GM12878 (cell line): ENCODE measurements around the gene ALDH1L1. TPM values are rescaled to one million over a fixed set of nuclear protein-coding genes. Genes with fewer than 3 reads are reported as not detected.

ENCODE experiments used
- ATAC-seq: fragments of 200-7000 bp; cut with Tn5 transposase; 3 replicates; pipeline ENCODE4 v1.9.1; 2020; ENCODE audit warnings: mild to moderate bottlenecking, moderate library complexity
- BruUV-seq: library from RNA; stranded (reverse); fragments of 400-500 nt; replicated peaks from 2 replicates; lab custom pipeline; 2021; lab: Mats Ljungman, UMichigan
- CTCF ChIA-PET: fragments of 300-600 bp; sonication (Branson Sonifier 250); formaldehyde crosslinking; extraction: SDS; loops from one replicate; lab custom pipeline; 2021; ENCODE audit warnings: inconsistent platforms; lab: Yijun Ruan, JAX
- POLR2A ChIA-PET: fragments of 350-600 bp; formaldehyde crosslinking; extraction: SDS; loops from one replicate; lab custom pipeline; 2021; ENCODE audit warnings: inconsistent platforms; lab: Charles Lee
- RAD21 ChIA-PET: fragments of 300-600 bp; sonication (Branson Sonifier 250); formaldehyde crosslinking; loops from one replicate; lab custom pipeline; 2023; ENCODE audit warnings: antibody characterized with exemption; ENCODE audit not compliant: unreplicated experiment; lab: Charles Lee
- SMC1A ChIA-PET: fragments of 300-600 bp; sonication (Branson Sonifier 250); formaldehyde crosslinking; loops from one replicate; lab custom pipeline; 2023; ENCODE audit not compliant: unreplicated experiment, uncharacterized antibody; lab: Charles Lee
- DNase-seq: peaks from one replicate; pipeline ENCODE4 v3.0.0-alpha.2; 2011; ENCODE audit warnings: low read depth, low spot score
- FAIRE-seq: peaks from 3 replicates; lab custom pipeline; 2011; peaks lifted over from hg19 to GRCh38; lab: Jason Lieb, UNC
- H2AFZ ChIP-seq: 2 replicates; pipeline ENCODE4 v1.6.0; 2011; ENCODE audit warnings: low read depth, low read length, control low read depth; ENCODE audit not compliant: control insufficient read depth
- H3K27ac ChIP-seq: 2 replicates; pipeline ENCODE4 v1.5.1; 2011; ENCODE audit warnings: control low read depth; ENCODE audit not compliant: control insufficient read depth, insufficient read depth
- H3K27me3 ChIP-seq, 2 experiments: replicated peaks in 1 of 2; 2 replicates each; pipeline versions ENCODE4 v1.6.0 to v1.6.1; 2011; ENCODE audit warnings: low read length in 1 of 2; ENCODE audit not compliant: control insufficient read depth in 2 of 2, insufficient read depth in 2 of 2
- H3K36me3 ChIP-seq, 2 experiments: 2 replicates each; pipeline ENCODE4 v1.5.1; 2011; ENCODE audit warnings: low read length in 1 of 2; ENCODE audit not compliant: control insufficient read depth in 2 of 2, insufficient read depth in 2 of 2
- H3K4me1 ChIP-seq: 2 replicates; pipeline ENCODE4 v1.6.1; 2011; ENCODE audit warnings: mild to moderate bottlenecking, low read length, moderate library complexity, mixed read lengths; ENCODE audit not compliant: control insufficient read depth, insufficient read depth
- H3K4me2 ChIP-seq: 2 replicates; pipeline ENCODE4 v1.6.0; 2011; ENCODE audit warnings: control low read depth; ENCODE audit not compliant: control insufficient read depth, insufficient read depth
- H3K4me3 ChIP-seq: fragments of 200-600 bp; sonication (generic); 2 replicates; pipeline ENCODE4 v1.5.1; 2016
- H3K79me2 ChIP-seq: 2 replicates; pipeline ENCODE4 v1.6.0; 2011; ENCODE audit warnings: low read length; ENCODE audit not compliant: control insufficient read depth, insufficient read depth
- H3K9ac ChIP-seq: 2 replicates; pipeline ENCODE4 v1.8.0; 2011; ENCODE audit warnings: low read length, control low read depth, mixed read lengths; ENCODE audit not compliant: control insufficient read depth, insufficient read depth
- H3K9me3 ChIP-seq: replicated peaks from 3 replicates; pipeline ENCODE4 v1.5.1; 2011; ENCODE audit warnings: mild to moderate bottlenecking, low read length; ENCODE audit not compliant: control insufficient read depth, insufficient read depth
- H4K20me1 ChIP-seq: 2 replicates; pipeline ENCODE4 v1.6.0; 2011; ENCODE audit not compliant: control insufficient read depth, insufficient read depth
- BRCA1 ChIP-seq: IDR thresholded peaks from 2 replicates; pipeline ENCODE4 v1.6.1; 2011; ENCODE audit warnings: low read depth, low read length, improper control_type of control experiment
- CBX3 ChIP-seq: fragments of 200-600 bp; sonication (generic); IDR thresholded peaks from 2 replicates; pipeline ENCODE4 v1.6.1; 2016; ENCODE audit warnings: low read depth, borderline replicate concordance
- CHD1 ChIP-seq: IDR thresholded peaks from 2 replicates; pipeline ENCODE4 v1.6.1; 2012; ENCODE audit warnings: low read depth, low read length, improper control_type of control experiment
- FOS ChIP-seq: IDR thresholded peaks from 3 replicates; pipeline ENCODE4 v1.6.1; 2011; ENCODE audit warnings: borderline replicate concordance; ENCODE audit not compliant: insufficient read length; ENCODE audit errors: extremely low read depth
- FOXM1 ChIP-seq: IDR thresholded peaks from 2 replicates; pipeline ENCODE4 v1.6.1; 2012; ENCODE audit warnings: low read depth, mild to moderate bottlenecking, inconsistent platforms, low read length, moderate library complexity
- IRF4 ChIP-seq: IDR thresholded peaks from 2 replicates; pipeline ENCODE4 v1.6.1; 2011; ENCODE audit warnings: low read depth, low read length
- LARP7 ChIP-seq: fragments of 450-650 bp; IDR thresholded peaks from 2 replicates; pipeline ENCODE4 v1.6.1; 2017; ENCODE audit warnings: mild to moderate bottlenecking
- MEF2A ChIP-seq: IDR thresholded peaks from 2 replicates; pipeline ENCODE4 v1.6.1; 2011; ENCODE audit warnings: low read depth, mild to moderate bottlenecking, low read length, moderate library complexity; ENCODE audit not compliant: insufficient read depth
- PAX8 ChIP-seq: fragments of 450-650 bp; IDR thresholded peaks from 2 replicates; pipeline ENCODE4 v1.6.1; 2017; ENCODE audit warnings: mild to moderate bottlenecking, moderate library complexity
- PRDM15 ChIP-seq: fragments of 450-650 bp; formaldehyde crosslinking; IDR thresholded peaks from 2 replicates; pipeline ENCODE4 v1.4.0; 2020; ENCODE audit warnings: mild to moderate bottlenecking, moderate library complexity
- WGBS: methylation state at CpG from one replicate; pipeline ENCODE4 v1.1.6; 2016; ENCODE audit warnings: low lambda C conversion rate; ENCODE audit not compliant: insufficient replicate concordance, insufficient coverage; ENCODE audit errors: missing lambda C conversion rate; 5-methylcytosine and 5-hydroxymethylcytosine counted together
- in situ Hi-C: fragments of 300-500 bp; cut with MboI; formaldehyde crosslinking; loops from 9 replicates; pipeline ENCODE4 v1.14.3; 2018; ENCODE audit warnings: mixed read lengths
- intact Hi-C: fragments of 100-400 bp; cut with micrococcal nuclease; formaldehyde crosslinking; loops from one replicate; pipeline ENCODE4 v1.14.2; 2022; ENCODE audit not compliant: unreplicated experiment
- polyA plus RNA-seq, 11 experiments: library from polyadenylated mRNA; depleted of rRNA in 4 of 11; unstranded in 6 of 11; stranded (reverse) in 5 of 11; fragments of >200 nt; fragmentation: Nextera tagmentation in 4 of 11; fragmentation: Illumina TruSeq in 1 of 11; extraction: Ambion mirVana in 4 of 11; extraction: Trizol in 1 of 11; gene quantifications; 1 replicate in 1 of 11; 2 replicates in 10 of 11; pipeline versions ENCODE4 v1.2.1 to v1.2.3, GENCODE V29; 2011 to 2016; ENCODE audit warnings: inconsistent platforms in 2 of 11, missing spikeins in 2 of 11, low read depth in 1 of 11
- total RNA-seq, 4 experiments: library from RNA; depleted of rRNA in 3 of 4; stranded (reverse); fragments of >200 nt in 3 of 4; fragmentation: Illumina TruSeq in 1 of 4; extraction: Trizol in 1 of 4; gene quantifications; 2 replicates each; pipeline versions ENCODE4 v1.2.1 to v1.2.3, GENCODE V29; 2013 to 2021

Gene ALDH1L1
- total and polyA plus RNA-seq, 10 of the 15 experiments (the other 5 are each of a cell fraction or from before 2014, with no cell fraction given), result 0.04 to 18.2 (median 0.45) TPM

- WGBS, result 61% methylated on average over 8 of the region's 8 CpGs
- no peak for FAIRE-seq
- Histone ChIP-seq H3K9me3 (no peaks in the 10 kb centered on the region), H3K4me2 (no peak overlapping the region), H3K27ac (no peak overlapping the region), H2AFZ (no peak overlapping the region), H3K79me2 (no peaks in the 10 kb centered on the region), H3K9ac (no peak overlapping the region), H3K36me3 (no peaks in the 10 kb centered on the region), H3K27me3 (peaks cover 0 to 1% of the 10 kb centered on the region in 2 experiments; a peak in 1 of 4 replicates), H4K20me1 (no peaks in the 10 kb centered on the region), H3K4me1 (no peaks in the 10 kb centered on the region), H3K4me3 (no peak overlapping the region)
- ChIA-PET RAD21 (no interaction called here), SMC1A (no interaction called here), CTCF (interaction anchor here (1.1 to 1.2 kb wide), 3 partner anchors 16 to 61 kb away, joined by 3 read pairs; no protein-coding TSS in a partner anchor), POLR2A (no interaction called here)
- no peak for TF ChIP-seq FOS
- no peak for TF ChIP-seq PAX8
- TF ChIP-seq MEF2A, result no peak
- TF ChIP-seq LARP7, result no peak
- TF ChIP-seq FOXM1, result no peak
- no peak for TF ChIP-seq IRF4
- no peak for TF ChIP-seq PRDM15 (CRISPR knock-in tag)
- TF ChIP-seq BRCA1, result no peak
- TF ChIP-seq CBX3, result no peak
- no peak for TF ChIP-seq CHD1
- no peak for DNase-seq
- intact Hi-C loops (loop anchor here (10.0 kb wide), 1 partner anchor 1407 kb away; no protein-coding TSS in a partner anchor), in situ Hi-C loops (loop anchor here (10.0 kb wide), 1 partner anchor 257 kb away; the partner anchor contains the start of gene CFAP100)
- BruUV-seq, result no TSS peak
- ATAC-seq, result no peak
Observed at GRCh38 chr3:126137490-126138130, 42.8 kb downstream of the ALDH1L1 start.
